ENCODE measurements around the gene LRGUK. TPM values are rescaled to one million over a fixed set of nuclear protein-coding genes. Genes with fewer than 3 reads are reported as not detected.

The LRGUK gene
- total and polyA plus RNA-seq, 2 experiments from 2014 or later, result 2.4 to 7.1 TPM

GRCh38 chr7:134196439-134196838 lies 69.3 kb downstream of the LRGUK start:
- H3K27ac Mint-ChIP-seq, result no peak overlapping the region
- Histone ChIP-seq H2AFZ (no peak overlapping the region), H4K20me1 (replicated peaks; ENCODE audit: insufficient read depth) (no peaks in the 10 kb centered on the region), H3K9me2 (ENCODE audit: insufficient read depth) (no peaks in the 10 kb centered on the region), H3K4me2 (no peak overlapping the region), H3K4me3 (no peak overlapping the region), H3K27me3 (ENCODE audit: insufficient read depth) (no peaks in the 10 kb centered on the region), H3F3A (replicated peaks; ENCODE audit: low read depth) (no peaks in the 10 kb centered on the region), H3K4me1 (ENCODE audit: insufficient read depth) (peaks cover 9% of the 10 kb centered on the region; the same call in 1 of the 2 replicates), H3K36me3 (ENCODE audit: insufficient read depth) (0 out of 2 replicates have a peak, but pooled peaks cover 3% of the 10 kb centered on the region), H3K27ac (ENCODE audit: low read depth) (no peak overlapping the region), H3K79me2 (replicated peaks; ENCODE audit: insufficient read depth) (no peaks in the 10 kb centered on the region)
- H3K4me3 Mint-ChIP-seq, result no peak overlapping the region
- no peaks in the 10 kb centered on the region for H3K9me3 Mint-ChIP-seq
- TF ChIP-seq CTCF (conservative IDR thresholded peaks at IDR 0.05; ENCODE audit: low read depth in 2 of 2) (no peak), ZNF462 (CRISPR knock-in tag; IDR thresholded peaks at IDR 0.05) (no peak), STAT1 (IDR thresholded peaks at IDR 0.05; ENCODE audit: unreplicated experiment) (no peak), JUNB (IDR thresholded peaks at IDR 0.05; ENCODE audit: unreplicated experiment) (no peak), NANOG (IDR thresholded peaks at IDR 0.05; ENCODE audit: borderline replicate concordance) (no peak), REST (IDR thresholded peaks at IDR 0.05; ENCODE audit: unreplicated experiment) (no peak)
- peaks cover 19% of the 10 kb centered on the region for H3K4me1 Mint-ChIP-seq
- no peaks in the 10 kb centered on the region for H3K36me3 Mint-ChIP-seq (ENCODE audit: low read depth)
- DNase-seq (ENCODE audit: low spot score) (no peak), ATAC-seq (no peak)
- H3K27me3 Mint-ChIP-seq (ENCODE audit: insufficient read depth, low read depth, poor library complexity), result peaks cover 4% of the 10 kb centered on the region
